Omental fat pad (tissue), 4 donors: ENCODE data around the gene CLMP. TPM values are rescaled to one million over a fixed set of nuclear protein-coding genes. Genes with fewer than 3 reads are reported as not detected.

Source experiments
- ATAC-seq: fragments of 150-250 bp; one replicate; pipeline ENCODE4 v1.9.1; 2016; ENCODE audit warnings: mild to moderate bottlenecking, moderate library complexity; ENCODE audit not compliant: low FRiP score
- DNase-seq: peaks from one replicate; pipeline ENCODE4 v3.0.0-alpha.2; 2019; ENCODE audit warnings: low spot score
- total RNA-seq, 4 donors: library from RNA; depleted of rRNA; stranded (reverse); fragments of >200 nt; gene quantifications; one replicate each; pipeline ENCODE4 v1.1.0, GENCODE V29; 2016
- TF ChIP-seq, protein P1 (sequence below), 3 donors: fragments of 450-650 bp; IDR thresholded peaks; one replicate each; pipeline ENCODE4 v1.5.1; 2016 to 2017; ENCODE audit warnings: antibody characterized with exemption in 3 of 3, mild to moderate bottlenecking in 3 of 3, moderate library complexity in 2 of 3

The CLMP gene
- total RNA-seq, 4 donors from 2014 or later, result 89.7 to 182 (median 157) TPM

- DNase-seq (no peak), ATAC-seq (no peak)
- TF ChIP-seq, protein P1, sequence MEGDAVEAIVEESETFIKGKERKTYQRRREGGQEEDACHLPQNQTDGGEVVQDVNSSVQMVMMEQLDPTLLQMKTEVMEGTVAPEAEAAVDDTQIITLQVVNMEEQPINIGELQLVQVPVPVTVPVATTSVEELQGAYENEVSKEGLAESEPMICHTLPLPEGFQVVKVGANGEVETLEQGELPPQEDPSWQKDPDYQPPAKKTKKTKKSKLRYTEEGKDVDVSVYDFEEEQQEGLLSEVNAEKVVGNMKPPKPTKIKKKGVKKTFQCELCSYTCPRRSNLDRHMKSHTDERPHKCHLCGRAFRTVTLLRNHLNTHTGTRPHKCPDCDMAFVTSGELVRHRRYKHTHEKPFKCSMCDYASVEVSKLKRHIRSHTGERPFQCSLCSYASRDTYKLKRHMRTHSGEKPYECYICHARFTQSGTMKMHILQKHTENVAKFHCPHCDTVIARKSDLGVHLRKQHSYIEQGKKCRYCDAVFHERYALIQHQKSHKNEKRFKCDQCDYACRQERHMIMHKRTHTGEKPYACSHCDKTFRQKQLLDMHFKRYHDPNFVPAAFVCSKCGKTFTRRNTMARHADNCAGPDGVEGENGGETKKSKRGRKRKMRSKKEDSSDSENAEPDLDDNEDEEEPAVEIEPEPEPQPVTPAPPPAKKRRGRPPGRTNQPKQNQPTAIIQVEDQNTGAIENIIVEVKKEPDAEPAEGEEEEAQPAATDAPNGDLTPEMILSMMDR (IDR thresholded peaks at IDR 0.05), result no peak
These were observed 6.4 kb downstream of the CLMP start for GRCh38 chr11:123188508-123189165.

GRCh38 chr11:123187665-123188507 lies 7.2 kb downstream of the CLMP start:
- ATAC-seq, result no peak
- no peak for DNase-seq
- TF ChIP-seq, protein P1 (IDR thresholded peaks at IDR 0.05), result no peak

GRCh38 chr11:123187248-123187647 lies 7.8 kb downstream of the CLMP start:
- DNase-seq (no peak), ATAC-seq (no peak)
- TF ChIP-seq, protein P1 (IDR thresholded peaks at IDR 0.05), result no peak

GRCh38 chr11:123186286-123186685 lies 8.8 kb downstream of the CLMP start:
- DNase-seq, result no peak
- TF ChIP-seq, protein P1 (IDR thresholded peaks at IDR 0.05), result no peak
- no peak for ATAC-seq

DNA sequence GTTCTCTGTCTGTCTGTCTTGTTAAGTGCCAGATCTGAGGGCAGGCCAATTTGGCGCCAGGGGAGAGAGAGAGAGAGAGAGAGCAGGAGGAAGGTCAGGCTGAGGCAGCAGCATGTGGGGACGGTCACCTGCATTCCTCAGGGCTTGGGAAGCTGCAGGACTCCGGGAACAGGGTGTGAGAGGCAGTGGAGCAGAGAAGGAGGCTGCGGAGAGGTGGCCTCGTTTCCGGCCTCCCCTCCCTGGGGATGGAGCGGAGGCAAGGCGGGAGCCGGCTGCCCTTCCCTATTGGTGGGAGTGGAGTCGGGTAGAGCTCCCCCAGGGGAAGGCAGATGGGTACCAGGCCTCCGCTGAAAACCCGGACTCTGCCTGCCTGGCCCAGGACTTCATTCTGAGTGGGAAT lies 9.7 kb downstream of the CLMP start:
- TF ChIP-seq, protein P1 (IDR thresholded peaks at IDR 0.05), result no peak
- no peak for ATAC-seq
- no peak for DNase-seq

- TF ChIP-seq, protein P1 (IDR thresholded peaks at IDR 0.05), result no peak
- ATAC-seq (no peak), DNase-seq (no peak)
These were observed 10.5 kb downstream of the CLMP start for GRCh38 chr11:123184531-123184930.
